ENCODE results near the gene PPM1H.

The PPM1H gene

DNA sequence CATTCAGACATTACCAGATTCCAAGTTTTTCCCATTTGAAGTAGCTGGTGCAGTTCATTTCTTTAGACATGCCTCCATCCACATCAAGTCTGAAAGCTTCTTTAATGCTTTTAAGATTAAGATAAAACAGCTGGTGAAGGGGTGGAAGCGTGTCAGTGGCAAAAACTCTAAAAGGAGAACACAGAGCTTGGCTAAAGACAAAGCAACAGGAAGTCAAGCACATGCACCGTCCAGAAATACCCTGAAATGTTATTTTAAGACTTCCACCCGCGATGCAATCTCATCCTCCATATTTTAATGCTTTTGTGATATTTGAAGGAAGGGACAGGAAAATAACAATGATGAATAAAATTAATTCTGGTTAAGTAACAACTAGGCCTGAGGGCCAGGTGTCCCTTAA, 31.8 kb downstream of the PPM1H start:
- no peak for DNase-seq (ENCODE audit: extremely low read depth, insufficient read length)
- no peaks in the 10 kb centered on the region; the same call in 1 of the 2 replicates for H3K27me3 ChIP-seq (replicated peaks; ENCODE audit: control insufficient read depth, insufficient read depth, low read length)
- no peaks in the 10 kb centered on the region for H3K36me3 ChIP-seq (ENCODE audit: control insufficient read depth, insufficient read depth, low read length)
- TF ChIP-seq, protein P1, sequence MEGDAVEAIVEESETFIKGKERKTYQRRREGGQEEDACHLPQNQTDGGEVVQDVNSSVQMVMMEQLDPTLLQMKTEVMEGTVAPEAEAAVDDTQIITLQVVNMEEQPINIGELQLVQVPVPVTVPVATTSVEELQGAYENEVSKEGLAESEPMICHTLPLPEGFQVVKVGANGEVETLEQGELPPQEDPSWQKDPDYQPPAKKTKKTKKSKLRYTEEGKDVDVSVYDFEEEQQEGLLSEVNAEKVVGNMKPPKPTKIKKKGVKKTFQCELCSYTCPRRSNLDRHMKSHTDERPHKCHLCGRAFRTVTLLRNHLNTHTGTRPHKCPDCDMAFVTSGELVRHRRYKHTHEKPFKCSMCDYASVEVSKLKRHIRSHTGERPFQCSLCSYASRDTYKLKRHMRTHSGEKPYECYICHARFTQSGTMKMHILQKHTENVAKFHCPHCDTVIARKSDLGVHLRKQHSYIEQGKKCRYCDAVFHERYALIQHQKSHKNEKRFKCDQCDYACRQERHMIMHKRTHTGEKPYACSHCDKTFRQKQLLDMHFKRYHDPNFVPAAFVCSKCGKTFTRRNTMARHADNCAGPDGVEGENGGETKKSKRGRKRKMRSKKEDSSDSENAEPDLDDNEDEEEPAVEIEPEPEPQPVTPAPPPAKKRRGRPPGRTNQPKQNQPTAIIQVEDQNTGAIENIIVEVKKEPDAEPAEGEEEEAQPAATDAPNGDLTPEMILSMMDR (IDR thresholded peaks at IDR 0.05; ENCODE audit: insufficient read depth, low read length, poor library complexity, severe bottlenecking), result no peak
- H3K4me3 ChIP-seq (replicated peaks; ENCODE audit: low read depth, low read length), result no peak overlapping the region

GRCh38 chr12:62900686-62901272, 34.2 kb downstream of the PPM1H start:
- Histone ChIP-seq H3K4me3 (replicated peaks; ENCODE audit: low read depth, low read length) (no peak overlapping the region), H3K27me3 (replicated peaks; ENCODE audit: control insufficient read depth, insufficient read depth, low read length) (no peaks in the 10 kb centered on the region), H3K36me3 (ENCODE audit: control insufficient read depth, insufficient read depth, low read length) (no peaks in the 10 kb centered on the region)
- no peak for DNase-seq (ENCODE audit: extremely low read depth, insufficient read length)
- TF ChIP-seq, protein P1 (IDR thresholded peaks at IDR 0.05; ENCODE audit: insufficient read depth, low read length, poor library complexity, severe bottlenecking), result no peak

- Histone ChIP-seq H3K4me3 (replicated peaks; ENCODE audit: low read depth, low read length) (no peak overlapping the region), H3K36me3 (ENCODE audit: control insufficient read depth, insufficient read depth, low read length) (no peaks in the 10 kb centered on the region), H3K27me3 (replicated peaks; ENCODE audit: control insufficient read depth, insufficient read depth, low read length) (no peaks in the 10 kb centered on the region)
- DNase-seq (ENCODE audit: extremely low read depth, insufficient read length), result no peak
- TF ChIP-seq, protein P1 (IDR thresholded peaks at IDR 0.05; ENCODE audit: insufficient read depth, low read length, poor library complexity, severe bottlenecking), result no peak
Measured at GRCh38 chr12:62899568-62900390, 35.2 kb downstream of the PPM1H start.

- no peaks in the 10 kb centered on the region for H3K27me3 ChIP-seq (replicated peaks; ENCODE audit: control insufficient read depth, insufficient read depth, low read length)
- H3K36me3 ChIP-seq (ENCODE audit: control insufficient read depth, insufficient read depth, low read length), result no peaks in the 10 kb centered on the region
- DNase-seq (ENCODE audit: extremely low read depth, insufficient read length), result no peak
- TF ChIP-seq, protein P1 (IDR thresholded peaks at IDR 0.05; ENCODE audit: insufficient read depth, low read length, poor library complexity, severe bottlenecking), result no peak
- no peak overlapping the region for H3K4me3 ChIP-seq (replicated peaks; ENCODE audit: low read depth, low read length)
Measured at GRCh38 chr12:62898526-62898925, 36.4 kb downstream of the PPM1H start.

- no peaks in the 10 kb centered on the region for H3K27me3 ChIP-seq (replicated peaks; ENCODE audit: control insufficient read depth, insufficient read depth, low read length)
Measured at GRCh38 chr12:62895351-62895877, 39.5 kb downstream of the PPM1H start.

More at GRCh38 chr12:62895351-62895877, 39.5 kb downstream of the PPM1H start:
- no peak for DNase-seq (ENCODE audit: extremely low read depth, insufficient read length)
- Histone ChIP-seq H3K36me3 (ENCODE audit: control insufficient read depth, insufficient read depth, low read length) (no peaks in the 10 kb centered on the region), H3K4me3 (replicated peaks; ENCODE audit: low read depth, low read length) (no peak overlapping the region)
- TF ChIP-seq, protein P1 (IDR thresholded peaks at IDR 0.05; ENCODE audit: insufficient read depth, low read length, poor library complexity, severe bottlenecking), result no peak

Measured in GM06990 (cell line).